Tibial artery (tissue), 4 donors: Measurements from ENCODE around the gene MEIS1.

ENCODE experiments used
- DNase-seq, 2 donors: peaks; one replicate each; pipeline ENCODE4 v3.0.0-alpha.2; 2019
- H3K27ac ChIP-seq, 2 donors: fragments of 200-600 bp; sonication (generic) in 1 of 2; 1 replicate in 1 of 2; 2 replicates in 1 of 2; pipeline ENCODE4 v1.5.1; 2018 to 2019; ENCODE audit warnings: mild to moderate bottlenecking in 1 of 2
- H3K27me3 ChIP-seq, 2 donors: fragments of 200-600 bp; sonication (generic) in 1 of 2; one replicate each; pipeline versions ENCODE4 v1.5.1 to v1.6.0; 2016 to 2019
- H3K36me3 ChIP-seq, 3 donors: fragments of 200-600 bp; sonication (generic) in 2 of 3; one replicate each; pipeline ENCODE4 v1.5.1; 2016 to 2019; ENCODE audit warnings: mild to moderate bottlenecking in 2 of 3
- H3K4me1 ChIP-seq, 4 donors: fragments of 200-600 bp; sonication (generic) in 2 of 4; 1 replicate in 3 of 4; 2 replicates in 1 of 4; pipeline ENCODE4 v1.5.1; 2016 to 2019
- H3K4me3 ChIP-seq, 2 donors: fragments of 200-600 bp; sonication (generic) in 1 of 2; 1 replicate in 1 of 2; 2 replicates in 1 of 2; pipeline ENCODE4 v1.5.1; 2018 to 2019; ENCODE audit warnings: mild to moderate bottlenecking in 2 of 2
- H3K9me3 ChIP-seq, 3 donors: fragments of 200-600 bp; sonication (generic) in 1 of 3; one replicate each; pipeline ENCODE4 v1.5.1; 2016 to 2019
- intact Hi-C: fragments of 100-400 bp; cut with DNase I; formaldehyde crosslinking; loops from one replicate; pipeline ENCODE4 v1.15.0; 2023; ENCODE audit warnings: low total_unique reads
- TF ChIP-seq, protein P1 (sequence below), 2 experiments: fragments of 200-600 bp in 1 of 2; fragments of 450-650 bp in 1 of 2; IDR thresholded peaks; one replicate each; pipeline ENCODE4 v1.5.1; 2017 to 2019; ENCODE audit warnings: antibody characterized with exemption in 2 of 2, mild to moderate bottlenecking in 1 of 2, moderate library complexity in 1 of 2

Gene MEIS1

DNA sequence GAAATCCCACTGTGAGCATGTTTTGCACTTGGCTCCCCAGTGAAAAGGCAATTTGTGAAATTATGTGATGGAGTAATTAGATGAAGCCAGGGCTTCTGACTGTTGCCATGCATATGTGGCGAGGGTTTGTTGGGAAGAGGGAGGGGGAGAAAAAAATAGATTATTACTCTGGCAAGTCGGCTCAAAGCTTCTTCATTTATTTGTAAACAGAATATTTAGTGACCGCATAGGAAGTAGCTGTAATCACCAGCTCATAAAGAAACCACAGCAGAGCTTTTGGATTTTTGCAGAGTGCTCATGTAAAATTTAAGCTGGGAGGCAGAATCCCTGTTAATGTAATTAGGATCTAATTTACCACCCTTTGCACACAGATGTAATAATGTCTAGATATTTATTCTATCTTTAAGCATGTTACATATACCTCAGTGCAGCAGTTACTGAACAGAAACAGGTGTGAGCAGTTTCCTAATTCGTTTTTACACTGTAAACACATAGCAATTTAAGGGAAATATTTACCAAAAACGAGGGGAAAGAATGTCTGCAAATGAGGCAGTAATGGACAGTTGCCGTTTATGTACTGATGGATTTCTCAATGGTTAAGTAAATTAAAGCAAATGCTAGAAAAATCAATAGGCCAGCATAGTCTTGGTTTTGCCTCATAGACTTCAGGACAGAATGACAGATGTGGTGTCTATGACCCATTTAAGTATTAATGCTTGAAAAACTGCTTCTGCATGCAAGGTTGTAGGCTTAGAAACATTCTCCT lies 87.9 kb downstream of the MEIS1 start:
- TF ChIP-seq, protein P1, sequence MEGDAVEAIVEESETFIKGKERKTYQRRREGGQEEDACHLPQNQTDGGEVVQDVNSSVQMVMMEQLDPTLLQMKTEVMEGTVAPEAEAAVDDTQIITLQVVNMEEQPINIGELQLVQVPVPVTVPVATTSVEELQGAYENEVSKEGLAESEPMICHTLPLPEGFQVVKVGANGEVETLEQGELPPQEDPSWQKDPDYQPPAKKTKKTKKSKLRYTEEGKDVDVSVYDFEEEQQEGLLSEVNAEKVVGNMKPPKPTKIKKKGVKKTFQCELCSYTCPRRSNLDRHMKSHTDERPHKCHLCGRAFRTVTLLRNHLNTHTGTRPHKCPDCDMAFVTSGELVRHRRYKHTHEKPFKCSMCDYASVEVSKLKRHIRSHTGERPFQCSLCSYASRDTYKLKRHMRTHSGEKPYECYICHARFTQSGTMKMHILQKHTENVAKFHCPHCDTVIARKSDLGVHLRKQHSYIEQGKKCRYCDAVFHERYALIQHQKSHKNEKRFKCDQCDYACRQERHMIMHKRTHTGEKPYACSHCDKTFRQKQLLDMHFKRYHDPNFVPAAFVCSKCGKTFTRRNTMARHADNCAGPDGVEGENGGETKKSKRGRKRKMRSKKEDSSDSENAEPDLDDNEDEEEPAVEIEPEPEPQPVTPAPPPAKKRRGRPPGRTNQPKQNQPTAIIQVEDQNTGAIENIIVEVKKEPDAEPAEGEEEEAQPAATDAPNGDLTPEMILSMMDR (IDR thresholded peaks at IDR 0.05) = no peak
- Histone ChIP-seq H3K36me3 (peaks cover 0 to 6% (median 0%) of the 10 kb centered on the region in 3 donors), H3K4me3 (no peak overlapping the region), H3K27me3 (no peaks in the 10 kb centered on the region), H3K9me3 (no peaks in the 10 kb centered on the region), H3K27ac (no peak overlapping the region), H3K4me1 (peaks cover 0 to 6% (median 2%) of the 10 kb centered on the region in 4 donors)
- intact Hi-C loops = no loop called here
- DNase-seq = no peak

DNA sequence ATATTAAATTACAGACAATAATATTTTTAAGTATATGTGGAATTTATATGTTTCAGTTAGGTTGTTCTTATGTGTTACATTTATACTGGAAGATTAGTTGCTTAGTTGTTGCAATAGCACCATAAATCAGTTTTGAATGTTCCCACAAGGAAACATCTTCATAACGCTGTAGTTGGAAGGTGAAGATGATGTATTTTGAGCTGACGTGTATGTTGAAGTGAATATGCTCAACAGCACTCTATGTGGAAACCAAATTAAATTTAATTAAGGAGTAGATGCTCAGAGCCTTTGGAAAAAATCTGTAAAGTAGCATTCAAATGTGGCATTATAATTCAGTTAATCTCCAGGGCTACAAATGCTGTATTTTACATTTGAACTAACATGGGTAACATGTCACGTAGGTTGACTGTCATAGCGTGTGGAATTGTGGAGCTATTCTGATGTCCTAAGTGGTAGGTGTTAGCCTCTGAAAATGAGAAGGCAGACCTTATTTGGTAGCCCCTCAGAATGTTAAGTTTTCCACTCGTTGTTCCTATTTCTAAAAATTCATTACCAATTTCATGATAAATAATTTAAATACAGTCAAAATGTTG lies 88.5 kb downstream of the MEIS1 start:
- peaks cover 0 to 6% (median 2%) of the 10 kb centered on the region in 4 donors for H3K4me1 ChIP-seq
- intact Hi-C loops = no loop called here
- TF ChIP-seq, protein P1 (IDR thresholded peaks at IDR 0.05) = no peak

DNA sequence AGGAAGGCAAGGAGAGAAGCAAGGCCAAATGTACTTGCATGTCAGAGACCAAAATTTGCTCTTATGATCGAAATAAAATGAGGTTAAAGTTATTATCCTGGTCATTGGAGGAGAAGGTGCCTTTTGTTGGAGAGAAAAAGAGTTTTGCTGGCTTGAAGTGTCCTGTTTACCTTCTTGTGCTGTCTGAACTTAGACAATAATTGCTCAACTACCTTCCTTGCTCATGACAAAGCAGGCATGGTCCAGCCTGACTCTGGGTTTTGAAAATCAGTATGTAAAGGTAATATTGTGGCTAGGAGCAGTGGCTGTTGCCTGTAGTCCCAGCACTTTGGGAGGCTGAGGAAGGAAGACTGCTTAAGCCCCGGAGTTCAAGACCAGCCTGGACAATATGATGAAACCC lies 89.1 kb downstream of the MEIS1 start:
- intact Hi-C loops = no loop called here
- H3K36me3 ChIP-seq = peaks cover 0 to 8% (median 0%) of the 10 kb centered on the region in 3 donors
- DNase-seq = no peak

More for the DNA sequence above, 88.5 kb downstream of the MEIS1 start:
- H3K27ac ChIP-seq = no peak overlapping the region
- H3K4me3 ChIP-seq = no peak overlapping the region
- H3K9me3 ChIP-seq = no peaks in the 10 kb centered on the region
- peaks cover 0 to 8% (median 0%) of the 10 kb centered on the region in 3 donors for H3K36me3 ChIP-seq
- no peak for DNase-seq
- no peaks in the 10 kb centered on the region for H3K27me3 ChIP-seq

DNA sequence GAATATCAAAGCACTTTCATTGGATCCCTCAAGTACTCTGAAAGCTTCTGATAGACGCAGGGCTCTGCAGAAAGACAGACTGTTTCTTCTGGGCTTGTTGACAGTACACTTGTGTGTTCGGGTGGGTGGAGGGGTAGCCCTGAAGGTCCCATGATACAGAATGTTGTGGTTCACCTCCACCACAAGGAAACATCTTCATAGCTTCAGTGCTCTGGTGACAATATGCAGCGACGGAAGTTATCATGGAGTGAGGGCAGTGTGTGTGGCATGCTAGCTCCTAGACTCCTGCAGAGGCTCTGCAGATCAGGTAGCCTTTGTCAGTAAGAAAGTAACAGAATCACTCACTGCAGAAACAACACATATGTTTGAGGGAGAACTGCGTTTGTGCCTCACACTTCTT lies 90.7 kb downstream of the MEIS1 start:
- Histone ChIP-seq H3K36me3 (peaks cover 0 to 8% (median 0%) of the 10 kb centered on the region in 3 donors), H3K4me1 (peaks cover 0 to 6% (median 2%) of the 10 kb centered on the region in 4 donors), H3K4me3 (no peak overlapping the region), H3K27me3 (no peaks in the 10 kb centered on the region), H3K27ac (no peak overlapping the region), H3K9me3 (no peaks in the 10 kb centered on the region)
- no peak for DNase-seq
- TF ChIP-seq, protein P1 (IDR thresholded peaks at IDR 0.05) = no peak
- intact Hi-C loops = no loop called here

More for the DNA sequence above, 89.1 kb downstream of the MEIS1 start:
- Histone ChIP-seq H3K4me3 (no peak overlapping the region), H3K27ac (no peak overlapping the region), H3K4me1 (peaks cover 0 to 6% (median 2%) of the 10 kb centered on the region in 4 donors), H3K9me3 (no peaks in the 10 kb centered on the region), H3K27me3 (no peaks in the 10 kb centered on the region)
- TF ChIP-seq, protein P1 (IDR thresholded peaks at IDR 0.05) = no peak

DNA sequence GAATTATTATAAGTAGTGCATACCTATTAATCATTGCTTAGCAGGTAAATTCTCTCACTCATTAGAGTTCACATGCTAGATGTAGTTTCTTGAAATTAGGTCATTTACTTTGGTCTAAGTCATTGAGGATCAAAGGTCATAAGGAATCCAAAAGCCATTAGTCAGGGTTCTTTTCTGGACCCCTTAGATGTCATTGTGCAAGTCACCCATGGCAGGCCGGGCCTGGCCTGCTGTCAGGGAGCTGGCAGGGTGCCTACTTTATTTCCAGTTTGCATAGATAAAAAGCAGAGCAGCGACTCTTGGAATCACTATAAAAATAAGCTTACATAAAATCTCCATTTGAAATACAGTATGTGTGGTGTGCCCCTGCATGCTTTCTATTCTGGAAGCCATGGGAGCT lies 91.3 kb downstream of the MEIS1 start:
- Histone ChIP-seq H3K36me3 (peaks cover 0 to 8% (median 0%) of the 10 kb centered on the region in 3 donors), H3K9me3 (no peaks in the 10 kb centered on the region), H3K4me1 (peaks cover 0 to 6% (median 2%) of the 10 kb centered on the region in 4 donors), H3K27me3 (no peaks in the 10 kb centered on the region), H3K4me3 (no peak overlapping the region), H3K27ac (no peak overlapping the region)
- TF ChIP-seq, protein P1 (IDR thresholded peaks at IDR 0.05) = no peak
- no peak for DNase-seq
- intact Hi-C loops = no loop called here
